Smooth muscle cell (in vitro differentiated cells): ENCODE measurements around the gene ERICH6B. TPM values are rescaled to one million over a fixed set of nuclear protein-coding genes. Genes with fewer than 3 reads are reported as not detected.

ENCODE experiments used
- DNase-seq: peaks from one replicate; lab custom pipeline; 2025; ENCODE audit not compliant: unreplicated experiment; lab: John Stamatoyannopoulos, UW
- H2AFZ ChIP-seq: fragments of 200-600 bp; sonication (generic); 2 replicates; pipeline ENCODE4 v1.6.0; 2016; ENCODE audit warnings: antibody characterized with exemption, low read depth, mild to moderate bottlenecking
- H3F3A ChIP-seq: fragments of 200-600 bp; sonication (generic); 2 replicates; pipeline ENCODE4 v1.6.0; 2017; ENCODE audit warnings: antibody characterized with exemption, low read depth
- H3K27ac ChIP-seq: fragments of 200-600 bp; sonication (generic); 2 replicates; pipeline ENCODE4 v1.5.1; 2016; ENCODE audit warnings: low read depth, mild to moderate bottlenecking
- H3K27me3 ChIP-seq: fragments of 200-600 bp; sonication (generic); 2 replicates; pipeline ENCODE4 v1.6.1; 2016; ENCODE audit warnings: low read depth, mild to moderate bottlenecking
- H3K36me3 ChIP-seq: fragments of 200-600 bp; sonication (generic); 2 replicates; pipeline ENCODE4 v1.5.1; 2016; ENCODE audit warnings: low read depth
- H3K4me1 ChIP-seq: fragments of 200-600 bp; sonication (generic); 2 replicates; pipeline ENCODE4 v1.5.1; 2016; ENCODE audit warnings: low read depth
- H3K4me2 ChIP-seq: fragments of 200-600 bp; sonication (generic); 2 replicates; pipeline ENCODE4 v1.6.0; 2016; ENCODE audit warnings: mild to moderate bottlenecking
- H3K4me3 ChIP-seq: fragments of 200-600 bp; sonication (generic); 2 replicates; pipeline ENCODE4 v1.5.1; 2016; ENCODE audit warnings: mild to moderate bottlenecking
- H3K79me2 ChIP-seq: fragments of 200-600 bp; sonication (generic); 2 replicates; pipeline ENCODE4 v1.6.0; 2016; ENCODE audit warnings: low read depth, mild to moderate bottlenecking
- H3K9ac ChIP-seq: fragments of 200-600 bp; sonication (generic); 2 replicates; pipeline ENCODE4 v1.6.0; 2016; ENCODE audit warnings: low read depth
- H3K9me3 ChIP-seq: fragments of 200-600 bp; sonication (generic); replicated peaks from 2 replicates; pipeline ENCODE4 v1.5.1; 2016; ENCODE audit warnings: low read depth
- H4K20me1 ChIP-seq: fragments of 200-600 bp; sonication (generic); 2 replicates; pipeline ENCODE4 v1.6.0; 2016; ENCODE audit warnings: low read depth
- CTCF ChIP-seq: fragments of 200-600 bp; sonication (generic); IDR thresholded peaks from 2 replicates; pipeline ENCODE4 v1.5.1; 2017; ENCODE audit warnings: borderline replicate concordance, mild to moderate bottlenecking, antibody characterized with exemption; ENCODE audit not compliant: insufficient read depth, poor library complexity, severe bottlenecking
- WGBS: methylation state at CpG from one replicate; pipeline ENCODE4 v1.1.7; 2016; ENCODE audit warnings: low lambda C conversion rate; 5-methylcytosine and 5-hydroxymethylcytosine counted together
- polyA plus RNA-seq: library from polyadenylated mRNA; unstranded; fragments of >200 nt; fragmentation: Nextera tagmentation; extraction: Ambion mirVana; gene quantifications from 2 replicates; pipeline ENCODE4 v1.2.1, GENCODE V29; 2016
- total RNA-seq: library from RNA; depleted of rRNA; stranded (reverse); fragments of >200 nt; gene quantifications from 2 replicates; pipeline ENCODE4 v1.2.3, GENCODE V29; 2014

The ERICH6B gene
- total and polyA plus RNA-seq, 2 experiments from 2014 or later: 0.33 TPM; not detected in 1

- no peak for DNase-seq
- H2AFZ ChIP-seq: no peak overlapping the region
- H3K9me3 ChIP-seq: no peaks in the 10 kb centered on the region
- H3K79me2 ChIP-seq: no peaks in the 10 kb centered on the region
- H3K27me3 ChIP-seq: no peaks in the 10 kb centered on the region
- TF ChIP-seq CTCF: no peak
- no peak overlapping the region for H3K9ac ChIP-seq
- no peak overlapping the region for H3K27ac ChIP-seq
- H3K36me3 ChIP-seq: peaks cover 33% of the 10 kb centered on the region
- peaks cover 11% of the 10 kb centered on the region for H3F3A ChIP-seq
- H4K20me1 ChIP-seq: peaks cover 76% of the 10 kb centered on the region
- no peak overlapping the region for H3K4me2 ChIP-seq
- no peak overlapping the region for H3K4me3 ChIP-seq
- WGBS: 97% methylated on average over 7 of the region's 7 CpGs
- peaks cover 11% of the 10 kb centered on the region for H3K4me1 ChIP-seq
These were observed 106.8 kb downstream of the ERICH6B start for GRCh38 chr13:45508776-45509175.

GRCh38 chr13:45506811-45507210 is 108.7 kb downstream of the ERICH6B start:
- Histone ChIP-seq H3K9me3 (no peaks in the 10 kb centered on the region), H3K4me3 (no peak overlapping the region), H3K27ac (no peak overlapping the region), H2AFZ (no peak overlapping the region), H3K27me3 (no peaks in the 10 kb centered on the region), H3K79me2 (no peaks in the 10 kb centered on the region), H3K4me2 (no peak overlapping the region), H3K4me1 (peaks cover 11% of the 10 kb centered on the region), H3F3A (peaks cover 11% of the 10 kb centered on the region), H4K20me1 (peaks cover 84% of the 10 kb centered on the region), H3K36me3 (peaks cover 34% of the 10 kb centered on the region), H3K9ac (no peak overlapping the region)
- WGBS: 96% methylated on average over 6 of the region's 6 CpGs
- no peak for TF ChIP-seq CTCF
- no peak for DNase-seq

GRCh38 chr13:45503658-45504057 is 111.9 kb downstream of the ERICH6B start:
- peaks cover 27% of the 10 kb centered on the region for H3K36me3 ChIP-seq
- no peak overlapping the region for H3K27ac ChIP-seq
- no peaks in the 10 kb centered on the region for H3K27me3 ChIP-seq
- H3K4me3 ChIP-seq: no peak overlapping the region
- H3K4me2 ChIP-seq: no peak overlapping the region
- H2AFZ ChIP-seq: no peak overlapping the region
- H4K20me1 ChIP-seq: peaks cover 74% of the 10 kb centered on the region
- H3K4me1 ChIP-seq: peaks cover 5% of the 10 kb centered on the region
- no peak overlapping the region for H3K9ac ChIP-seq
- DNase-seq: no peak
- H3F3A ChIP-seq: no peaks in the 10 kb centered on the region
- no peak for TF ChIP-seq CTCF
- H3K79me2 ChIP-seq: no peaks in the 10 kb centered on the region
- H3K9me3 ChIP-seq: no peaks in the 10 kb centered on the region

- Histone ChIP-seq H4K20me1 (peaks cover 58% of the 10 kb centered on the region), H3K36me3 (peaks cover 34% of the 10 kb centered on the region), H3K79me2 (no peaks in the 10 kb centered on the region), H3K27ac (peak overlapping the region; percentile 69), H3K9ac (no peak overlapping the region), H3K4me1 (peaks cover 5% of the 10 kb centered on the region), H3K9me3 (no peaks in the 10 kb centered on the region), H3K4me3 (no peak overlapping the region), H3F3A (no peaks in the 10 kb centered on the region), H3K4me2 (peak overlapping the region; percentile 37), H2AFZ (no peak overlapping the region), H3K27me3 (no peaks in the 10 kb centered on the region)
- no peak for TF ChIP-seq CTCF
- no peak for DNase-seq
- 91% methylated on average over 1 of the region's 1 CpG for WGBS
These were observed 114.4 kb downstream of the ERICH6B start for GRCh38 chr13:45501175-45501526.
